Activated T-helper 1 cell treated with Interleukin-2 at 50 U/mL for 16 hours (primary cell): ENCODE measurements around the gene MTSS2.

Source experiments
- DNase-seq: peaks from one replicate; pipeline ENCODE4 v3.0.0-alpha.2; 2020; ENCODE audit warnings: low read depth

MTSS2 gene

GRCh38 chr16:70698901-70699300, 13.0 kb upstream of the MTSS2 start:
- no peak for DNase-seq

- DNase-seq, result no peak
These were observed 11.8 kb upstream of the MTSS2 start for GRCh38 chr16:70697594-70698170.

GRCh38 chr16:70696952-70697593, 11.2 kb upstream of the MTSS2 start:
- no peak for DNase-seq

GRCh38 chr16:70696355-70696754, 10.5 kb upstream of the MTSS2 start:
- DNase-seq, result no peak

- DNase-seq, result no peak
These were observed 9.6 kb upstream of the MTSS2 start for GRCh38 chr16:70695331-70696070.

- no peak for DNase-seq
These were observed 9.0 kb upstream of the MTSS2 start for GRCh38 chr16:70694868-70695218.

- DNase-seq, result no peak
These were observed 8.4 kb upstream of the MTSS2 start for GRCh38 chr16:70694088-70694867.

- no peak for DNase-seq
These were observed 7.2 kb upstream of the MTSS2 start for GRCh38 chr16:70692873-70693671.

- no peak for DNase-seq
These were observed 6.4 kb upstream of the MTSS2 start for GRCh38 chr16:70692130-70692872.

- DNase-seq, result no peak
These were observed 5.6 kb upstream of the MTSS2 start for GRCh38 chr16:70691223-70692129.

GRCh38 chr16:70689970-70690891, 4.4 kb upstream of the MTSS2 start:
- no peak for DNase-seq

- no peak for DNase-seq
These were observed 3.4 kb upstream of the MTSS2 start for GRCh38 chr16:70689035-70689969.

- no peak for DNase-seq
These were observed 2.4 kb upstream of the MTSS2 start for GRCh38 chr16:70688246-70688742.

- DNase-seq, result no peak
These were observed 1.9 kb upstream of the MTSS2 start for GRCh38 chr16:70687671-70688245.

GRCh38 chr16:70687102-70687511, 1.3 kb upstream of the MTSS2 start:
- DNase-seq, result no peak

GRCh38 chr16:70686376-70687101, 686 bp upstream of the MTSS2 start:
- no peak for DNase-seq
